Body of pancreas (tissue), 4 donors: ENCODE data around the gene NBDY.

Experiments
- POLR2A ChIP-seq, 3 donors: fragments of 450-650 bp; IDR thresholded peaks; one replicate each; pipeline ENCODE4 v1.6.1; 2016; ENCODE audit warnings: antibody characterized with exemption in 3 of 3, mild to moderate bottlenecking in 2 of 3
- TF ChIP-seq, protein P1 (sequence below), 7 experiments: fragments of 450-650 bp in 4 of 7; fragments of 200-600 bp in 3 of 7; sonication (generic) in 3 of 7; IDR thresholded peaks; one replicate each; pipeline ENCODE4 v1.5.1; 2016 to 2019; ENCODE audit warnings: antibody characterized with exemption in 7 of 7

GRCh38 chrX:56728752-56729151 is 291 bp upstream of the NBDY start:
- TF ChIP-seq, protein P1, sequence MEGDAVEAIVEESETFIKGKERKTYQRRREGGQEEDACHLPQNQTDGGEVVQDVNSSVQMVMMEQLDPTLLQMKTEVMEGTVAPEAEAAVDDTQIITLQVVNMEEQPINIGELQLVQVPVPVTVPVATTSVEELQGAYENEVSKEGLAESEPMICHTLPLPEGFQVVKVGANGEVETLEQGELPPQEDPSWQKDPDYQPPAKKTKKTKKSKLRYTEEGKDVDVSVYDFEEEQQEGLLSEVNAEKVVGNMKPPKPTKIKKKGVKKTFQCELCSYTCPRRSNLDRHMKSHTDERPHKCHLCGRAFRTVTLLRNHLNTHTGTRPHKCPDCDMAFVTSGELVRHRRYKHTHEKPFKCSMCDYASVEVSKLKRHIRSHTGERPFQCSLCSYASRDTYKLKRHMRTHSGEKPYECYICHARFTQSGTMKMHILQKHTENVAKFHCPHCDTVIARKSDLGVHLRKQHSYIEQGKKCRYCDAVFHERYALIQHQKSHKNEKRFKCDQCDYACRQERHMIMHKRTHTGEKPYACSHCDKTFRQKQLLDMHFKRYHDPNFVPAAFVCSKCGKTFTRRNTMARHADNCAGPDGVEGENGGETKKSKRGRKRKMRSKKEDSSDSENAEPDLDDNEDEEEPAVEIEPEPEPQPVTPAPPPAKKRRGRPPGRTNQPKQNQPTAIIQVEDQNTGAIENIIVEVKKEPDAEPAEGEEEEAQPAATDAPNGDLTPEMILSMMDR (IDR thresholded peaks at IDR 0.05): no peak
- no peak for TF ChIP-seq POLR2A (IDR thresholded peaks at IDR 0.05)
